GM23338 (cell line): Measurements from ENCODE around the gene DOP1A. TPM values are rescaled to one million over a fixed set of nuclear protein-coding genes. Genes with fewer than 3 reads are reported as not detected.

Experiments
- ATAC-seq: fragments of 200-7000 bp; cut with Tn5 transposase; 3 replicates; pipeline ENCODE4 v1.9.1; 2020
- DNase-seq: peaks from one replicate; pipeline ENCODE4 v3.0.0-alpha.2; 2015; ENCODE audit warnings: low spot score
- H2AFZ ChIP-seq: fragments of 200-600 bp; sonication (generic); 2 replicates; pipeline ENCODE4 v1.8.0; 2016; ENCODE audit warnings: antibody characterized with exemption, mild to moderate bottlenecking, moderate library complexity
- H3F3A ChIP-seq: fragments of 200-600 bp; sonication (generic); replicated peaks from 2 replicates; pipeline ENCODE4 v1.8.0; 2017; ENCODE audit warnings: antibody characterized with exemption, mixed run types, low read depth
- H3K27ac ChIP-seq: fragments of 200-600 bp; sonication (generic); 2 replicates; pipeline ENCODE4 v1.6.1; 2016; ENCODE audit warnings: low read depth
- H3K27me3 ChIP-seq: fragments of 200-600 bp; sonication (generic); 2 replicates; pipeline ENCODE4 v1.8.0; 2016; ENCODE audit warnings: mild to moderate bottlenecking, mixed run types, moderate library complexity; ENCODE audit not compliant: insufficient read depth
- H3K36me3 ChIP-seq: fragments of 200-600 bp; sonication (generic); 2 replicates; pipeline ENCODE4 v1.8.0; 2016; ENCODE audit warnings: mild to moderate bottlenecking; ENCODE audit not compliant: insufficient read depth
- H3K4me1 ChIP-seq: fragments of 200-600 bp; sonication (generic); 2 replicates; pipeline ENCODE4 v1.8.0; 2016; ENCODE audit warnings: mild to moderate bottlenecking, moderate library complexity; ENCODE audit not compliant: insufficient read depth
- H3K4me2 ChIP-seq: fragments of 200-600 bp; sonication (generic); 2 replicates; pipeline ENCODE4 v1.7.1; 2017; ENCODE audit warnings: mixed run types
- H3K4me3 ChIP-seq: fragments of 200-600 bp; sonication (generic); 2 replicates; pipeline ENCODE4 v1.6.1; 2016; ENCODE audit warnings: mixed run types
- H3K79me2 ChIP-seq: fragments of 200-600 bp; sonication (generic); replicated peaks from 2 replicates; pipeline ENCODE4 v1.8.0; 2017; ENCODE audit warnings: mild to moderate bottlenecking; ENCODE audit not compliant: insufficient read depth
- H3K9me2 ChIP-seq: fragments of 200-600 bp; sonication (generic); 2 replicates; pipeline ENCODE4 v1.8.0; 2017; ENCODE audit not compliant: insufficient read depth
- H4K20me1 ChIP-seq: fragments of 200-600 bp; sonication (generic); replicated peaks from 2 replicates; pipeline ENCODE4 v1.8.0; 2017; ENCODE audit warnings: mild to moderate bottlenecking; ENCODE audit not compliant: insufficient read depth
- H3K27ac Mint-ChIP-seq: 2 replicates; pipeline ENCODE4 v1.8.0; 2020; ENCODE audit warnings: inconsistent platforms, mild to moderate bottlenecking, moderate library complexity, mixed read lengths
- H3K27me3 Mint-ChIP-seq: 3 replicates; pipeline ENCODE4 v1.8.0; 2022; ENCODE audit warnings: low read depth, mild to moderate bottlenecking, moderate library complexity, mixed read lengths, inconsistent platforms; ENCODE audit not compliant: insufficient read depth, poor library complexity
- H3K36me3 Mint-ChIP-seq: 3 replicates; pipeline ENCODE4 v1.8.0; 2021; ENCODE audit warnings: low read depth, mild to moderate bottlenecking, inconsistent platforms, moderate library complexity, mixed read lengths
- H3K4me1 Mint-ChIP-seq: 3 replicates; pipeline ENCODE4 v1.8.0; 2020; ENCODE audit warnings: mild to moderate bottlenecking, inconsistent platforms, mixed read lengths
- H3K4me3 Mint-ChIP-seq: 3 replicates; pipeline ENCODE4 v1.8.0; 2021; ENCODE audit warnings: moderate library complexity, mild to moderate bottlenecking, inconsistent platforms, mixed read lengths
- H3K9me3 Mint-ChIP-seq: 3 replicates; pipeline ENCODE4 v1.8.0; 2020; ENCODE audit warnings: moderate library complexity, mild to moderate bottlenecking, inconsistent platforms, mixed read lengths
- CTCF ChIP-seq, 2 experiments: fragments of 200-600 bp in 1 of 2; sonication (generic) in 1 of 2; conservative IDR thresholded peaks; 2 replicates each; pipeline versions ENCODE4 v1.5.1 to v1.6.1; 2016 to 2017; ENCODE audit warnings: antibody characterized with exemption in 2 of 2, low read depth in 2 of 2, mild to moderate bottlenecking in 2 of 2, moderate library complexity in 1 of 2
- ZNF462 ChIP-seq: fragments of 250-450 bp; sonication (Bioruptor Pico); IDR thresholded peaks from 2 replicates; pipeline ENCODE4 v1.5.0; 2020; ENCODE audit warnings: mild to moderate bottlenecking, moderate library complexity
- polyA plus RNA-seq: library from polyadenylated mRNA; unstranded; fragments of >200 nt; fragmentation: Nextera tagmentation; extraction: Ambion mirVana; gene quantifications from 2 replicates; pipeline ENCODE4 v1.2.1, GENCODE V29; 2016
- total RNA-seq: library from RNA; depleted of rRNA; stranded (reverse); fragments of >200 nt; shearing (Covaris generic); gene quantifications from 2 replicates; pipeline ENCODE4 v1.2.3, GENCODE V29; 2014

The DOP1A gene
- total and polyA plus RNA-seq, 2 experiments from 2014 or later, result 3.9 to 18.6 TPM

DNA sequence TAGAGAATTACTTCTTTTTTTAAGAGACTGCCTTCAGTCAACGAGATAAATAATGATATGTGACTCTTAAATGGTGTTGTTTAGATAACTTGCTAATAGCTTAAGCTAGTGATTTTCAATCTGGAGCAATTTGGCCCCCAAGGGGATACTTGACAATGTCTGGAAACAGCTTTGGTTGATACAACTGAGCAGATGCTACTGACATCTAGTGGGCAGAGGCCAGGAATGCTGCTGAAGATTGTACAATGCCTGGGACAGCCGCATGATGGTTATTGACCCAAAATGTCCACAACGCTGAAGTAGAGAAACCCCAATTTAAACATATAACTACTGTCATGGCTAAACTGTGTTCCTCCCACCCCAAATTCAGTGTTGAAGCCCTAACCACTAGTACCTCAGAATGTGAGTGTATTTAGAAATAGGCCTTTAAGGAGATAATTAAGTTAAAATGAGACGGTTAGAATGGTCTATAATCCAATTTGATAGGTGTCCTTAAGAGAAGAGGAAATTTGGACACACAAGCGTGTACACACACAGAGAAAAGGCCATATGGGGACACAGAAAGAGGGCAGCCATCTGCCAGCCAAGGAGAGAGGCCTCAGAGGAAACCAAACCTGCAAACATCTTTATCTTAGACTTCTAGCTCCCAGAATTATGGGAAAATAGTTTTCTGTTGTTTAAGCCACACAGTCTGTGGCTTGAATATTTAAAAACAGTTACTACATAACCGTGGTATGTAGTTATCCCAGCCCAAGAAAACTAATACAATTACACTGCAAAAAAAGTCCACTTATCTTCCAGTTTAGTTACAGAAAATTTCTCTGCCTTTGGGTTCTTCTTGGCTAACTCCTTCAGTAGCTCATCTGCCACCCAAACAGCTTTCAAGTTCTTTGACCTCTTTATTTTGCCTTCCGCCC lies 147.9 kb downstream of the DOP1A start:
- H3K27ac Mint-ChIP-seq, result no peak overlapping the region
- peak; percentile 69 to 92 for TF ChIP-seq CTCF (conservative IDR thresholded peaks at IDR 0.05; ENCODE audit: low read depth in 2 of 2)
- no peak for TF ChIP-seq ZNF462
- no peaks in the 10 kb centered on the region for H3K9me3 Mint-ChIP-seq
- Histone ChIP-seq H3K4me1 (no peaks in the 10 kb centered on the region), H3K4me2 (no peak overlapping the region), H4K20me1 (no peaks in the 10 kb centered on the region), H3K36me3 (no peaks in the 10 kb centered on the region), H3K4me3 (no peak overlapping the region), H3K27ac (no peak overlapping the region), H3K9me2 (no peaks in the 10 kb centered on the region), H3F3A (no peaks in the 10 kb centered on the region), H3K27me3 (no peaks in the 10 kb centered on the region), H2AFZ (no peak overlapping the region), H3K79me2 (no peaks in the 10 kb centered on the region)
- H3K4me3 Mint-ChIP-seq, result no peak overlapping the region
- H3K4me1 Mint-ChIP-seq, result no peaks in the 10 kb centered on the region
- ATAC-seq (peak; percentile 85), DNase-seq (peak; percentile 76)
- H3K36me3 Mint-ChIP-seq, result no peaks in the 10 kb centered on the region
- H3K27me3 Mint-ChIP-seq, result no peaks in the 10 kb centered on the region
